GM18519 (cell line): ENCODE results near the gene FKBP11.

Source experiments
- ATAC-seq: cut with Tn5 transposase; IDR thresholded peaks from one replicate; pipeline ENCODE4 v1.9.1; 2021; ENCODE audit warnings: mild to moderate bottlenecking, moderate library complexity; ENCODE audit not compliant: unreplicated experiment, low FRiP score

FKBP11 gene

DNA sequence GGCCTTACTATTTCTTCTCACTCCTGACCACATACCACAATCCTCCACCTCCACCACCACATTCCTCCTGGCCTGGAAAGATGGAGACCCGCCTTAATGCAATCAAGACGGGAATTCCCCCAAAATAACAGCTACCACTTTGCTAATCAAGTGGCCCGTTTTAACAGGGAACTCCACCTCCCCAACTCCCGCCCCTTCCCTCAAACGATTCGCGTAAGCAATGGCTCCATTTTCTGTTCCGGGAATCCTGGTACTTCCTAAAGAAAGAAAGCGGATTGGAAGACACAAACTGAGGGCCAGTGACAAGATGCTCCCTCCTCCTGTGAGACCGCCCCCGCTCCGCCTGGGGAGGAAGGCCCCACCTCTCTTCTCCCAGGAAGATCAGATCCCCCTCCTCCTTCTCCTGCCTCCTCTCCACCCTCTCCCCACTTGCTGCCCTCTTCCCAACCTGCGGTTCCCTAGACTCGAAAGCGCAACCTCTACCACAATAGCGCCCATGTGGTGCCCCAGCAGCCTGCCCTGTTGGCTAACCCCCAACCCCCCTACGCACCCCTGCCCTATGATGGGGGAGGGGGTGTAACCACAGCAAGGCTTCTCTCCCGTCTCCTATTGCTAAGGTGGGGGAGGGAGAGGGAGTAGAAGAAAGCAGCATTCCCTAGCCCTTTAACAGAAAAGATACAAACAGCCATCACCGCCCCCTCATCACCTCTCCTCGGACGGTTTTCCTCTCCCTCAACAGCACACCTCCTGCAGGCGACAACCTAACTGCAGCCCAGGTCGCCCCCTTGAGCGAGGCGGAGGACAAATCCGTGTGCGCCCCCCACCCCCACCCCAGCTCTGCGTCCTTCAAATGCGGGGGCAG is 31.2 kb upstream of the FKBP11 start:
- ATAC-seq = no peak

- ATAC-seq = no peak
These were observed 29.7 kb upstream of the FKBP11 start for GRCh38 chr12:48954841-48955501.

DNA sequence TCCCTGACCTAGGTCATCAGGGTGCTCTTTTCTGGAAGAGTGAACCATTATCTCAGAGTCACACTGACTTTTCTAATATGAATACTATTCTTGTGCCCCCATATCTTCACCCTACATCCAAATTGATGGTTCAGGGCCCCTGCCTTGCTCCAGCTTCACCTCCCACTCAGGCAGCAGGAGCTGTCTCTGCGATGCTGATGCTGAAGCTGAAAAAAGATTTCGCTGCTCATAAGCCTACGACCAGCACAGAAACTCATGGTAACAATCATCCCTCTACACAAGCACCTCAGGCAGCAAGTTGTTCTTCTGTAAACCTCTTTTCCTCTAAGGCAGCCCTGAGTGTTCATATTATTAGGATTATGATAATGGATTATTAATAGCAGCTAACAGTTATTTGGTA is 28.8 kb upstream of the FKBP11 start:
- ATAC-seq = no peak

DNA sequence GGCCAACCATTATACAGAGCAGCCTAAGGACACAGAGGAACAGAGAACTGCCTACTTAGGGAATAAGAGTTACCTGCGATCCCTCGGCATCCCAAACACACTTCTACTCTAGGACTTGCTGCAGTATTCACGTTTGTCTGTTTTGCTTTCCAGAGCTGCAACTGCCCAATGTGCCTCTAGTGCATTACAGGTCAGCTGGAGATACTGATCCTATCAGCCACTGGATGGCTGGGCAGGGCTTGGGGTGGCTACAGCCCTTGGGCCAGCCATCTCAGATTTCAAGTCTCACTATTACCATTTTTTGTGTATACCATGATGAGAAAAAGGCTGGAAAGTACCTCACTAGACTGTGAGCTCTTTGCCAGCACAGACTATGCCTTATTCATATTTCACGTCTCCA is 27.4 kb upstream of the FKBP11 start:
- ATAC-seq = no peak

DNA sequence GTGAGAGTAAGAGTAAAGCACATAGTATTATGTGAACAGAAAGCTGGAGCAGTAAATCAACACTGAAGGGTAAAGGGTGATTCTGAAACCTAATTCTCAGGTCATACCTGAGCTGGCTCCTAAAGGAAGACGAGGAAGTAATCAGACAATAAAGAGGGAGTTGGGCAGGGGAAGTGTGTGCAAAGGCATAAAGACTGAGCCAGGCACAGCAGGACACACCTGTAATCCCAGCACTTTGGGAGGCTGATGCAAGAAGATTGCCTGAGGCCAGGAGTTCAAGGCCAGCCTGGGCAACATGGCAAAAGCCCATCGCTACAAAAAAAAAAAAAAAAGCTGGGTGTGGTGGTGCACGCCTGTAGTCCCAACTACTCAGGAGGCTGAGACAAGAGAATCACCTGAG is 22.4 kb upstream of the FKBP11 start:
- no peak for ATAC-seq

- ATAC-seq = no peak
These were observed 21.7 kb upstream of the FKBP11 start for GRCh38 chr12:48946943-48947342.

DNA sequence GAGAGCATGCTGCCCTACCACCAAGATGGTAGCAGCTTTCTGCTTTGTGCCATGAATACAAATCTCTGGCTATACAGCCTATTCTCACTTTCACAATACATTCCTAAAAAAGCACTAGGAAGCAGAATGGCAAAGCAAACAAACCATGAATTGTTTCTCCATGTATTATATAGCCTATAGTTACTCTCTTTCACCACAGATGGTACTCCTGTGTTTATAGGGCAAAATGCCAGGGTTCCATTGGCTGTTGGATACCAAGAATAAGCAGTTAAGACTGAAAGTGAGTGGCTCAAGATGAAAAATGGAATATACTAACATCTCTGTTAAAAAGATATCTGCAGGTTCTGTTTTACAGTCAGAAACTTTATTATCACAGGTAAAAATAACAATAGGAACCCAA is 20.9 kb upstream of the FKBP11 start:
- ATAC-seq = no peak

DNA sequence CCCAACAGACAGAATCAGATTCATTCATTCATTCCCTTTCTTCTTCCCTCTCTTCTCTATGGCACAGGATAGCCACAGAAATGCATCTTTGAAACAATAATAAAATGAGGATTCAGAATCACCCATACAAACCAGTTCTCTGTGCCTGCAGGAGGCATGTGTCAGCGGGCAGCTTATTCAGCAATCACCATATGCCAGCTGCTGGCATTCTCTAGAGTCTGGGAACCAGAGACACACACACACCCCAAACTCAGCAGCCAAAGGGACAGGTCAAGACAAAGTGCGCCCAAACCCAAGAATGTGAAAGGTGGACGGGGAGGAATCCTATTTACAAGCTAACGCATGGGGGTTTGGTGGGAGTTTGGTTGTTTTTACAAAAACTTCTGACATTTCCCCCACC is 17.9 kb upstream of the FKBP11 start:
- no peak for ATAC-seq

DNA sequence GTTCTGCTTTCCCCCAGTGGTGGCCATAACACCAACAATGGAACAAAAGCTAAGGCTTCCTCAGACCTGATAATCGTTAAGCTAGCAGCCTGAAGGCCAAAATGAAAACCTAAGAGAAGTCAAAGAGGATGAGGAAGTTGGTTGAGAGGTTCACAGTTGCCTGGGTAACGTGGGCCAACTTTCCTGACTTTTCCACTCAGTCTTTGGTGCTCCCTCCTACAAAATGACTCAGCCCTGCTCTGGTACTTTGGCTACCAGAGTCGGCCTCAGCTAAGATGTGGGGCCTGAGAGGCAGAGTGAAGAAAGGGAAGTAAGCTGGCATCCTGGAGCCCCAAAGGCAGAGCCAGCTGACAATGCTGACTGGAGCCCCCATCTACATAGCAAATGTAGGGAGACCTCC is 14.9 kb upstream of the FKBP11 start:
- ATAC-seq = no peak

- ATAC-seq = no peak
These were observed 13.5 kb upstream of the FKBP11 start for GRCh38 chr12:48938805-48939204.

GRCh38 chr12:48937170-48937569 is 11.9 kb upstream of the FKBP11 start:
- no peak for ATAC-seq

DNA sequence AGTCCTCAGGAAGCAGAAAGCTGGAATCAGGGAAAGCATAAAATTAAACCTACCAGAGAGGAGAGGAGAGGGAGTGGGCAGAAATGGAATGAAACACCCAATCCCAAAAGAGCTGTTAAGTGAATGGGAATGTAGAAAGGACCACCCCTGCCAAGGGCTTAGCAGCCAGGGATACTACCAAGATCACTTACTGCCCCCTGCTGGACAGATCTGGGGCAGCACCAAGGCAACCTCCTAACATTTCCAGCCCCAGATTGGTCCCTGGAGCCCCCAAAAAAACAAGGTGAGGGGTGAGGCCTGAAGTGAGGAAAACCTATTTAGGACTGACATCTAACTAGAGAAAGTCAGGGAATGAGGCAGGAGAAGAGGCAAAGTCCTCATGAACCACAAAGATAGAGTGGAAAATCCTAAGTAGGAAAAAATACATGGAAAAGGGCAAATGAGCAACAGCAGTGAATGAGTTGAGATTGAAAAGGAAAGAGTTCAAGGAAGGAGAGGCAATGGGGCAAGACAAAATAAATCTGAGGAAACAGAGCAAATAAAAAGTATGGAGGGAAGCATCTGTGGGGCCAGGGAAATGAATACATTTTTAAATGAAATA is 11.2 kb upstream of the FKBP11 start:
- no peak for ATAC-seq

DNA sequence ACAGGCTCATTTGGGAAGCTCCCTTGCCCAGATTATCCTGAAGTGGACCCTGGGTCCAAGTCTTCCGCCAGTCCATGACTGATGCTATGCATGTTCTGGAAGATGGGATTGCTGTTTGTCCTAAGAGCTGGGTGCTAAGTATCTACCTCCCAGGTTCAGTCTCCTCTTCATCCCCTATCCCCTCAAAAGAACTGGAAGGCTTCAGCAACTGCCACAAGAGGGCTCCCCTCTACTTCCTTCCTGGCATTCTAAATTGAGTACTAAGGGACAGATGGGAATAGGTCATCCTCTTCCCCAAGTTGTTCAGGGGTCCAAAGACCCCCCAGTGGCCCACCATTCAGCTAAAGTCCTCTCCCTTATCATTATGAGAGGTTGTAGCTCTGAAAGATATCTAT is 9.0 kb upstream of the FKBP11 start:
- no peak for ATAC-seq

DNA sequence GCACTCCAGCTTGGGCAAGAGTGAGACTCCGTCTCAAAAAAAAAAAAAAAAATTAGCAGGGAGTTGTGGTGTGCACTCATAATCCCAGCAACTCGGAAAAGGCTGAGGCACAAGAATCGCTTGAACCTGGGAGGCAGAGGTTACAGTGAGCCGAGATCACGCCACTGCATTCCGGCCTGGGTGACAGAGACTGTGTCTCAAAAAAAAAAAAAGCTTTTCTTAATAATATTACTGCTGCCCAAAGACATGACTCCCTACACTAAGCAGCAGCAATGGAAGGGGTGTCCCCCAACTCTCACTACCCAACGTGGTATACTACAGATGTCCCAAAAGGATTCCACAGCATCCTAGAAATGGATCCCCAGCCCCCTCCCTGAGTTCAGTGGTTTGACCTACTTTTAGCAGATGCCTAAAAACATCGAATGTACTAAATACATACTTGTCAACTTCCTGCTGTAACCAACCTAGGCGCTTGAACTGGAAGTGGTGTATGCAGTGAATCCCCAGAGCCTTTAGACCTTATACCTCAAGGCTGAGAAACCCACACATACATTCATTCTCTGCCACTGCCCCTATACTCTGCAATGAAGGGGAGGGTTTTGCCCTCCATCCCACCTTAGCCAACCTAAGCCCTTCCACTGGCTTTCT is 8.5 kb upstream of the FKBP11 start:
- ATAC-seq = no peak

DNA sequence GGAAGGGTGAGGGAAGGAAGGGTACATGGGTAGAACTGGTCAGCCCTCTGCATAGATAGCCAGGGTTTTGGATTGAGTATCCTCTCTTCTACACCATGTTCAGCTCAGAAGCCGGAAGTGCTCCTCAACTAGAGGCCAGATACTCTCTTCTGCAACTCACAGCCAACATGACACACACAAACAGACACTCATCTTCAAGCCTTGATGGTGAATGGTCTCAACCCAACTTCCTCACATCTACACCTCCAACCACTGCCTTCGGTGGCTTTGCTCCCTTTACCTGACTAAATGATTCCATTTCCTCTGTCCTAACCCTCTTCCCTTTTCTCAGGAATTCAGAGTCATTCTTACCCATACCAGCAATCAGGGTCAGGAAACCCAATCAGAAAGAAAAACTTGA is 7.6 kb upstream of the FKBP11 start:
- no peak for ATAC-seq

GRCh38 chr12:48930475-48930874 is 5.2 kb upstream of the FKBP11 start:
- no peak for ATAC-seq

GRCh38 chr12:48929551-48929950 is 4.3 kb upstream of the FKBP11 start:
- no peak for ATAC-seq

DNA sequence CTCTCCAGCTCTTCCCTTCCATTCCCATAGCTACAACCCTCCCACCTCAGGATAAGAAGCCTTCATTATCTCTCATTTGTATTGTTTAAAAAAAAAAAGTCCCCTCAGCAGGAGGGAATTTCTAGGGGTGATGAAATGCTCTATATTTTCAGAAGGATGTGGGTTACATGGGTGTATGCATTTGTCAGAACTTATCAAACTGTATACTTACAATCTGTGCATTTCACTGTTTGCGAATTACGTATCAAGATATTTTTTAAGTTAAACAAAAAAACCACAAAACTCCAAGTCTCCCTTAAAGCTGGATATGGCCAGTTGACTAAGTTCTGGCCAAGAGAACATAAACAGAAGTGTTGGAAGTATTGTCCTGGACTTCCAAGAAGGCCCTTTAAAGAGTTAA is 2.0 kb upstream of the FKBP11 start:
- no peak for ATAC-seq

DNA sequence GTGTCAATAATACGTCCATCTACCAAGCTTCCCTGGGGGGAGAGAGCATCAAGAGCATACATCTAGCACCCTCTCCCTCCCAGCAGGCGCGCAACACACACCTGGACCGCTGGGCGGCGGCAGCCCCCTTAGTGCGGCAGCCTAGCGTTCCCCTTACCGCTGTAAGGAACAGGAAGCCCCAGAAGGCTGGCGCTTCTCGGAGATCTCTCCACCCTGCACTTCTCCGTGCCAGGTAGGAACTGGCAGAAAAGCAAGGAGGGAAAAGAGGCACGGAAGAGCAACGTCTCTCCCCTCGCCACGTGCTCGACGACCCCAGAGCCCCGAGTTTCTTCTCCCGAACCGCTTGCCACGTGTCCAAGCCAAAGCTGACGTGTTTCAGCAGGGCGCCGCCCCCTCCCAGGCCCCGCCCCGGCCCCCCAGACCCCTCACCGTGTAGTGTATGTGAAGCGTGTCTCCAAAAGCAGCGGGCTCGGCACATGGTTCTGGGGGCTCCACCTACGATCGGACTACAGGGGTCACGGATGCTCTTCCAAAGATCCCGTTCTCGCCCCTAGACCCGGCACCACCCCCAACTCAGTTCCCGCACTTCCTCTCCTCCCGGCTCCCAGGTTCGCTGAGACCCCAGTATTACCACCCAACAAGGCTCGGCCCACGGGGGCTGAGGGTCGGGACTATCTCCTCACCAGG is 532 bp downstream of the FKBP11 start:
- ATAC-seq = peak; percentile 70

DNA sequence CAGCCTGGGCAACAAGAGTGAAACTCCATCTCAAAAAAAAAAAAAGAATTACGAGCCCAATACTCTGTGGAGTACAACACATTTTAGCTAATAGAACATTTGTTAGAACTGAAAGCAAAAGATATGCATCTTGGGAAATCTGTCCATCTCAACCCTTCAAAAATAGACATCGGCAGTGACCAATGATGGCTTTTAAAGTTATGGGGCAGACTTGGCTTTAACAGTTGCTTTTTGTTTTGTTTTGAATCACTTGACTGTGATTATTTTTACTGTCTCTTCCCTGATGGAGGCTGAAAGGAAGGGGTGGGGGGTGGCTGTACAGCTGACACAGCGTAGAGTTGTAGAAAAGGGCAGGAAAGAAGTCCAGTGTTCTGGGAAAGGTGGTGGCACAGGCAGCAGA is 2.2 kb downstream of the FKBP11 start:
- no peak for ATAC-seq
